Left ventricle myocardium inferior (tissue), 1 donor: ENCODE data around the gene ECHDC3. TPM values are rescaled to one million over a fixed set of nuclear protein-coding genes. Genes with fewer than 3 reads are reported as not detected.
A peak's percentile ranks its signal among the peaks of the same experiment; 100 is the strongest.

ENCODE experiments used
- DNase-seq: peaks from one replicate; pipeline ENCODE4 v3.0.0-alpha.2; 2020
- H3K27ac ChIP-seq: fragments of 200-600 bp; replicated peaks from 2 replicates; pipeline ENCODE4 v1.8.0; 2021
- H3K27me3 ChIP-seq: fragments of 200-600 bp; 2 replicates; pipeline ENCODE4 v1.8.0; 2021; ENCODE audit warnings: low read depth
- H3K36me3 ChIP-seq: fragments of 200-600 bp; 2 replicates; pipeline ENCODE4 v1.8.0; 2021
- H3K4me1 ChIP-seq: fragments of 200-600 bp; 2 replicates; pipeline ENCODE4 v1.8.0; 2021
- H3K4me3 ChIP-seq: fragments of 200-600 bp; 2 replicates; pipeline ENCODE4 v1.8.0; 2021; ENCODE audit warnings: mild to moderate bottlenecking, moderate library complexity
- H3K9me3 ChIP-seq: fragments of 200-600 bp; replicated peaks from 2 replicates; pipeline ENCODE4 v1.8.0; 2021
- CTCF ChIP-seq: fragments of 200-600 bp; IDR thresholded peaks from 2 replicates; pipeline ENCODE4 v1.8.0; 2021; ENCODE audit warnings: antibody characterized with exemption, mild to moderate bottlenecking, borderline replicate concordance
- intact Hi-C: fragments of 100-400 bp; cut with micrococcal nuclease; formaldehyde crosslinking; loops from one replicate; pipeline ENCODE4 v1.11.0; 2022
- total RNA-seq: library from RNA; stranded (reverse); fragmentation: NEBNext Ultra II Directional; extraction: Animal tissue kit (Norgen Biotek cat#: 25700); gene quantifications from one replicate; pipeline ENCODE4 v1.2.1, GENCODE V29; 2021
- donor health status: DM: no; HTN: yes; CAD: no; lungs with severe emphysema.

ECHDC3 gene
- total RNA-seq, 1 donor from 2014 or later: 88.5 TPM

GRCh38 chr10:11740907-11741306, 1.3 kb upstream of the ECHDC3 start:
- no peak for DNase-seq
- no peak overlapping the region for H3K27ac ChIP-seq
- intact Hi-C loops: no loop called here

GRCh38 chr10:11741608-11742007, 574 bp upstream of the ECHDC3 start:
- TF ChIP-seq CTCF: no peak
- DNase-seq: no peak
- H3K4me1 ChIP-seq: peaks cover 47% of the 10 kb centered on the region
- H3K9me3 ChIP-seq: no peaks in the 10 kb centered on the region
- peaks cover 13% of the 10 kb centered on the region for H3K27me3 ChIP-seq
- peak overlapping the region; percentile 76 for H3K4me3 ChIP-seq
- H3K36me3 ChIP-seq: no peaks in the 10 kb centered on the region
- peak overlapping the region; percentile 94 for H3K27ac ChIP-seq
- intact Hi-C loops: no loop called here

More at GRCh38 chr10:11740907-11741306, 1.3 kb upstream of the ECHDC3 start:
- Histone ChIP-seq H3K4me3 (no peak overlapping the region), H3K9me3 (no peaks in the 10 kb centered on the region), H3K4me1 (peaks cover 42% of the 10 kb centered on the region), H3K36me3 (no peaks in the 10 kb centered on the region), H3K27me3 (peaks cover 13% of the 10 kb centered on the region)
- no peak for TF ChIP-seq CTCF

- TF ChIP-seq CTCF: no peak
- DNase-seq: peak; percentile 74
- Histone ChIP-seq H3K27ac (peak overlapping the region; percentile 94), H3K9me3 (no peaks in the 10 kb centered on the region), H3K27me3 (peaks cover 13% of the 10 kb centered on the region), H3K4me3 (peak overlapping the region; percentile 76), H3K36me3 (no peaks in the 10 kb centered on the region), H3K4me1 (peaks cover 60% of the 10 kb centered on the region)
- intact Hi-C loops: no loop called here
Measured at GRCh38 chr10:11742779-11743298, 657 bp downstream of the ECHDC3 start.

- intact Hi-C loops: no loop called here
- Histone ChIP-seq H3K27me3 (peaks cover 13% of the 10 kb centered on the region), H3K27ac (peak overlapping the region; percentile 94), H3K4me1 (peaks cover 62% of the 10 kb centered on the region), H3K4me3 (peak overlapping the region; percentile 76), H3K36me3 (peaks cover 1% of the 10 kb centered on the region), H3K9me3 (no peaks in the 10 kb centered on the region)
- TF ChIP-seq CTCF: no peak
- no peak for DNase-seq
Measured at GRCh38 chr10:11743461-11744338, 1.5 kb downstream of the ECHDC3 start.

- Histone ChIP-seq H3K9me3 (no peaks in the 10 kb centered on the region), H3K27me3 (peaks cover 13% of the 10 kb centered on the region), H3K36me3 (peaks cover 11% of the 10 kb centered on the region), H3K4me1 (peaks cover 62% of the 10 kb centered on the region), H3K4me3 (no peak overlapping the region), H3K27ac (peak overlapping the region; percentile 94)
- TF ChIP-seq CTCF: no peak
- DNase-seq: no peak
- intact Hi-C loops: no loop called here
Measured at GRCh38 chr10:11745045-11745444, 2.9 kb downstream of the ECHDC3 start.
